Adrenal gland (tissue), 5 donors: ENCODE measurements around the gene IFIT2.

Experiments
- CTCF ChIP-seq, 6 experiments: fragments of 450-650 bp in 4 of 6; fragments of 200-600 bp in 2 of 6; sonication (generic) in 1 of 6; IDR thresholded peaks; 1 replicate in 5 of 6; 2 replicates in 1 of 6; pipeline versions ENCODE4 v1.5.1 to v1.8.0; 2016 to 2021; ENCODE audit warnings: antibody characterized with exemption in 6 of 6, mild to moderate bottlenecking in 2 of 6, moderate library complexity in 1 of 6
- POLR2A ChIP-seq, 2 donors: fragments of 450-650 bp; IDR thresholded peaks; one replicate each; pipeline ENCODE4 v1.6.1; 2017; ENCODE audit warnings: antibody characterized with exemption in 2 of 2, mild to moderate bottlenecking in 2 of 2, moderate library complexity in 1 of 2
- donor health status: DM: no; HTN: no; CAD: no.

DNA sequence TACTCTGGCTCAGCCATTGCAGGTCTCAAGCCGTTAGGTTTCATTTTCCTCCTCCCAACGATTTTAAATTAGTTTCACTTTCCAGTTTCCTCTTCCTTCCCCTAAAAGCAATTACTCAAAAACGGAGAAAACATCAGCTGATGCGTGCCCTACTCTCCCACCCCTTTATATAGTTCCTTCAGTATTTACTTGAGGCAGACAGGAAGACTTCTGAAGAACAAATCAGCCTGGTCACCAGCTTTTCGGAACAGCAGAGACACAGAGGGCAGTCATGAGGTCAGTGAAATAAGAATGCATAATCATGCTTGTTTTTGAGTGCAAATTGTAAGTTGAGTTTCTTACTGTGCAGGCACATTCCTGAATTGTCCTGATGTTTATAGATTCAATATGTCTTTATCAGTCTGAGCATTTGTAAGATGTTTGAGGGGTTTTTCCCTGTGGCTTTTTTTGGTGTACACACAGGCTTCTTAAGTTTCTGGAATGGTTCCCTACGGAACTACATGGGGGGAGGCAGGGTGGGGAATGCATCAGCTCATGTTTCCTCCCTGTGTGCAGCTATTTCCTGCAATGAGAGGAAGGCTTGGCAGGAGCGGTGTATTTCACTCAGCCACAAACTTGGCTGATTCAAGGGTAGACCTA, 26.1 kb downstream of the IFIT2 start, which contains the start of gene IFIT3:
- peak in 1 of 6 experiments; percentile 17 for TF ChIP-seq CTCF (IDR thresholded peaks at IDR 0.05)
- TF ChIP-seq POLR2A (IDR thresholded peaks at IDR 0.05), result peak in 1 of 2 donors; percentile 69
